ENCODE measurements around the gene FAM234A.

FAM234A gene

GRCh38 chr16:283033-283805 is 48.6 kb downstream of the FAM234A start, which contains the start of gene PDIA2:
TSS of gene PDIA2 (plus strand) at chr16:283164. CDS start at chr16:283170, 6 bp downstream.
- DNase-seq, result no peak

GRCh38 chr16:284204-285120 is 49.8 kb downstream of the FAM234A start:
- no peak for DNase-seq

DNA sequence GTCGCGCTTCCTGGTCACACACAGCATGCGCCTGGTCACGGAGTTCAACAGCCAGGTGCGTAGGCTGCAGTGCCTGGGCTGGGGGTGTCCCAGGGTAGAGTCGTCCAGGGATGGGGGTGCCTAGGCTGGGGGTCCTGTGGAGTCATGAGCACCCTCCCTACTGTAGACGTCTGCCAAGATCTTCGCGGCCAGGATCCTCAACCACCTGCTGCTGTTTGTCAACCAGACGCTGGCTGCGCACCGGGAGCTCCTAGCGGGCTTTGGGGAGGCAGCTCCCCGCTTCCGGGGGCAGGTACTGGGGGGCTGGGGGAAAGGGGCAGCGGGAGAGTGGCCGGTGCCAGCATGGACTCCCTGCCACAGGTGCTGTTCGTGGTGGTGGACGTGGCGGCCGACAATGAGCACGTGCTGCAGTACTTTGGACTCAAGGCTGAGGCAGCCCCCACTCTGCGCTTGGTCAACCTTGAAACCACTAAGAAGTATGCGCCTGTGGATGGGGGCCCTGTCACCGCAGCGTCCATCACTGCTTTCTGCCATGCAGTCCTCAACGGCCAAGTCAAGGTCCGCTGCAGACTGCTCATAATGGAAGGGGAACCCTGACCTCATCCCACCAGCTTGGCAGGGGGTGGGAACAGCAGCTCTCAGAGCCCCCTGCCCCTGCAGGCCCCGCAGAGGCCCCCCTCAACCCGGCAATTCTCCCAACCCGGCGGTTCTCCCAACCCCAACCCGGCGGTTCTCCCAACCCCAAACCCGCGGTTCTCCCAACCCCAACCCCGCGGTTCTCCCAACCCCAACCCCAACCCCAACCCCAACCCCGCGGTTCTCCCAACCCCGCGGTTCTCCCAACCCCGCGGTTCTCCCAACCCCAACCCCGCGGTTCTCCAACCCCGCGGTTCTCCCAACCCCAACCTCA is 50.8 kb downstream of the FAM234A start:
- no peak for DNase-seq

DNA sequence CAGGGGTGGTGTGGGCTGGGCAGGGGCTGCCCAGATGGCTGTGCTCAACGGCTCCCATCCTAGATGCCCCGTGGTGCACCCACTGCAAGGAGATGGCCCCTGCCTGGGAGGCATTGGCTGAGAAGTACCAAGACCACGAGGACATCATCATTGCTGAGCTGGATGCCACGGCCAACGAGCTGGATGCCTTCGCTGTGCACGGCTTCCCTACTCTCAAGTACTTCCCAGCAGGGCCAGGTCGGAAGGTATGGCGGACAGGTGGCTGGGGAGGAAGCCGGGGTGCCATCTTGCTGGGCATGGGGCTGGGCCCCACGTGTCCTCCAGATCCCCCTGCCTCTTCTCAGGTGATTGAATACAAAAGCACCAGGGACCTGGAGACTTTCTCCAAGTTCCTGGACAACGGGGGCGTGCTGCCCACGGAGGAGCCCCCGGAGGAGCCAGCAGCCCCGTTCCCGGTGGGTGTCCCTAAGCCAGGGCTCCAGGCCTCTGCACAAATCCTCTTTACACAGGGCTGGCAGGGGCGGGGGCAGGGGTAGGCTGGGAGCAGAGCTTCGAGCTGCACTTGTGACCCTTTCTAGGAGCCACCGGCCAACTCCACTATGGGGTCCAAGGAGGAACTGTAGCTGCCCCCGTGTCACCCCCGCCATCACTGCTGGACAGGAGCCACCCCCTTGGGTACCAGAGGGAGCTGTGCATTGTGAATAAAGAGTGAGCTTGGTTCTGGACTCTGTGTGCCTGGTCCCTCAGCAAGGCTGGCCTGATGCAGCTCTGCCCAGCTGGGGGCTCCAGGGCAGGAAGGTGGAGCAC is 52.1 kb downstream of the FAM234A start:
- no peak for DNase-seq

DNA sequence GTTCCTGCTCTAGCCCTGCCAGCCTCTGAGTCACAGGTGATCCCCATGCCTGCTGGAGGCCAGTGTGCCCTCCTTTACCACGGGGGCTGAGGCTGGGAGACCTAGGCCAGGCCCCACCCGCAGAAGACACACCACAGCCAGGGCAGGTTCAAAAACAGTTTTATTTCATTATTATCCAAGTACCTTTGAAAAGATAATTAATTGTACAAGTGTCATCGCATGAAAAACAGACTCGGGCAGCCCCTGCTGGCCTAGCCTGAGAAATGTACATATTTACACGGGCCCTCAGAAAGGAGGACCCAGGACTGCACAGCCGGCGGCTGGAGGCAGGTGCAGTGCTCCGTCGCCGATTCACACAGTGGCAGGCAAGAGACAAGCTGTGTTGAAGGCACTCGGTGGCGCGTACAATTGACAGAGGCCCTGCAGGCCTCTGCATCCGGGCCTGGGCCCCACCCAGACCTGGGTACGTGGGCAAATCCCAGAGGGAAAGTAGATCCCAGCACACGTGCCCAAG is 52.7 kb downstream of the FAM234A start:
- DNase-seq, result peak; percentile 26

DNA sequence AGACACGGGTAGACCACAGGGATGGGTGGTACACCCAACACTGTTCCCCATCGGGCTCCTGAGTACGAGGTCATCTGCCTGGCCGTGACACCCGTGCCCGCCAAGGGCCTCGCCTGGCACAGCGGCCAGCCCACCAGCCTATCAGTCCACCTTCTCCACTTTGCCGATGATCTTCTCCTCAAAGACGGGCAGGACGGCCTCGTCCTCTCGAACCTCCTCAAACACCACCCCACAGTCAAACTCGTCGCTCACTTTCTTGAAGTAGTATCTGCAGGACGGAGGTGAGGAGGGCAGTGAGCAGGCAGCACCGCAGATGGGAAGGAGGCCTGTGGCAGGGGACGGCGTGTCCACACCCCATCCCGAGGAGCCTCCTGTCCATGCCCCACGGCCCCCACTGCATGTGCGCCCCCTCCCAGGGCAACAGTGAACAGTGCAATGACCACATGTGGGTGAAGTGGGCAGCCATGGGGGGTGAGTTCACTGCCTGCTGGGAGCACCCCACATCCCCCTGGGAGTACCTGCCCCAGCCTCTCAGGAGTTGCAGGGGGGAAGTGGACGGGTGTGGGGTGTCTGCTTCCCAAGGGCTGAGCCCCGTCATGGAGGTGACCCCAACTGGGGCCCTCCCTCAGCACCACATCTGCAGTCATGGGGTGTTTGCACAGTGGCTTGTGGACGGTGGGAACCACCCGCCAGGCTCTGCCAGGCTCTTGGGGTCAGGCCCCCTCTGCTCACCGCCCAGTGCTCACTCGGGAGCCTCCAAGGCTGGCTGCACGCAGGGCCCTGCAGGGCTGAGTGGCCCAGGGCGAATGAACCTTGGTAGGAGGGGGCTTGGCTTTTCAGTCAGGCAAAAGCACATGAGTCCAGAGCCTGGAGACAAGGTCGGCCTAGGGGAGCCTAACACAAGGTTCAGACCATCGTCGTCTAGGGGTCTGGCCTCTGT is 53.6 kb downstream of the FAM234A start:
- no peak for DNase-seq

GRCh38 chr16:289395-289997 is 54.9 kb downstream of the FAM234A start:
- DNase-seq, result no peak

DNA sequence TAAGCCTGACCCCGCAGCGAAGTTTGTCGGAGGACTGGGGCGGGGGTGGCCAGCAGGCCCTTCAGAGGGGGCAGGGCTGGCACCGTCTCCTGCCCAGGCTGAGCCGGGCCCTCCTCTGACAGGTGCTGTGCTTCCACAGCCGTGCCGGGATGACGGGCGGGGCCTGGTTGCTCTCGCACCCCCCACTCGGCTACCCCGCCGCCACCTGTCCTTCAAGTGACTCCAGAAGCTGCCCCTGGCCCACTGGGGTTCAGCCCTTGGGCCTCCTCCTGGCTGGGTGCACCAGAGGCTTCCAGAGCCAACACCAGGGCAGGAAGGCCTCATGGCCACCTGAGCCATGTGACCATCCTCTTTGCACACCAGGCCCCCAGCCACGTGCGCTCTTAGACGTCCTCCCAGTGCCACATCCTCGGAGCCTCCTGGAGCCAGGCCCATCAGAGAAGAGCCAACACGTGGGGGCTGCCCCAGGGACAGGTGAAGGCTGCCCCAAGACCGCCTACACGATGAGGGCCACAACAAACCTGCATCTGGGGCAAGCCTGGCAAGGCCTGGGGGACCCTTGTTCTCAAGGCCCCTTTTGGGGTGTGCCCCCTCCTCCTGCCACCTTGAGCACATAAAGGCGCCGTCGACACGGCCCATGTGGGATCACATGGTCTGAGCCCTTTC is 55.5 kb downstream of the FAM234A start:
- DNase-seq, result no peak

DNA sequence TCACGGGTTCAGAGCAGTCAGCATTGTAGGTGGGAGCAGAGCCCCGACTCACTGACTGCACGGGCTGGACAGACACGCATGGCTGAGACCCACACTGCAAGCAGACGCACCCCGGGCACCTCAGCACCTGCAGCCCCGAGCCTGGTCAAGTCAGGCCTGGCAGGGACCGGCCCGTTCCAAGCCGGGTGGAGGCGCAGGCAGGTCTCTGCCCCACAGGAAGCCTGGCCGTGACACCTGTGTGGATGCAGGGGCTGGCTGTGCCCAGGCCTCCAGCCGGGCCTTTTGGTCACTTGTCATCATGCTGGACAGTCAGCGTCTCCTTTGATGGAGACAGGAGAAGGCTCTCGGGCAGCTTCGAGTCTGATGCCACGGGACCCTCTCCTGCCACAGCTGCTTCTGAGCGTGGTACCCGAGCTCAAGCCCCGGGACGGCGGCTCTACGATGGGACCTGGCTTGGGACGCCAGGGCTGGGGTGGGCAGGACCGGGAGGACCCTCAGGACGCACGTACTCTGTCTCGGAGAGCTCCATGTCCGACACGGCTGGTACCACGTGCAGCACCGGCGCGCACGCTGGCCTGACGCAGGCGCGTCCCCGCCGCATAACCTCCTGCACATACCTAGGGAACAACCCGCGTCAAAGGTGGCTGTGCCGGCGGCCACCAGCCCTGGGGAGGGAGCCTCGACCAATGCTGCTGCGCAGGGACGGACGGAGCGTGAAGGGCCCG is 56.2 kb downstream of the FAM234A start:
- DNase-seq, result no peak

GRCh38 chr16:291539-291938 is 56.9 kb downstream of the FAM234A start:
- no peak for DNase-seq

- DNase-seq, result no peak
Observed at GRCh38 chr16:293043-293775, 58.6 kb downstream of the FAM234A start.

GRCh38 chr16:296276-296675 is 61.7 kb downstream of the FAM234A start:
- DNase-seq, result no peak

DNA sequence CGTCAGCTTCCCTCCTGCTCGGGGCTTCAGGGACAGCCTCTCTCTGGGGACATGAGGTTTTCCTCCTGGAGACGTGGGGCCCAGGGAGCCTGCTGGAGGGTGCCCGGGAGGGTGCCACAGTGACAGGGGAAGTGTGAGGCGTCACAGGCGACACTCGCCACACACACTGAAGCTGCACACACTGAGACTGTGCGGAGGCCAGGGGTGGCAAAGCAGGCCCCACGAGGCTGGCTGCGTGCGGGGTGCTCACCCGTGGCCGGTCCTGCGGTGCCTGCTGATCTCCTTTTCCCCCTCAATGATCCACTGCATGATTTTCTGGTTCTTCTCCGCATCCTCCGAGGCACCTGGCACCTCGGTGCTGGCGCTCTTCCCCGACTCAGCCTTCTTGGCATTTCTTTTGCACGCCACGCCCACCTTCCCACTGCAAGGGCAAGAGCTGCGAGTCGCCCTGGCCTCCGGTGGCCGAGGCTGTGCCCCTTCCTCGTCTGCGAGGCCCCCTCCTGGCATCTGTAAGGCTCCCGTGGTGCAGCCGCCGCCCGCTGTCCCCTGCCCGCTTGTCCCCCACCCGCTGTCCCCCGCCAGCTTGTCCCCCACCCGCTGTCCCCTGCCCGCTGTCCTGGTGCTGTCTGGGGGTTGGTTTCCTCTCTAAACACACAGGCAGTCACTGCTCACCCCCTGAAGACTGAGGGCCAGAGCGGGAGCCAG is 62.3 kb downstream of the FAM234A start:
- DNase-seq, result no peak

DNA sequence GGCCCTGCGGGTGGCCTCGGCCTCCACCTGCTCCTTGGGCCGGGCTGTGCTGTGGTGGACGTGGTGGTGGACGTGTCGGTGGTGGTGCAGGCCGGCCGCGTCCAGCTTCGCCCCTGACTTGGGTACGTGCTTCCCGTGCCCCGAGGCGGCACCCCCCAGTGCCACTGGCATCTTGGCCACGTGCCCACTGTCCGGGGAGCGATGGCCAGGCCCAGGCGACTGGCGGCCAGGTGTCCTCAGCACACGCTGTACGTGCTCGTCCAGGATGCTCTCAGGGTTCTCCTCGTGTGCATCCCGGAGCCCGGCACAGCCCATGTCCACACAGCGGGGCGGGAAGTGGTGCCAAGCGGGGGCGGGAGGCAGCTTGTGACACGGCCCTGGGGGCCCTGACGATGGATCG is 63.2 kb downstream of the FAM234A start:
- DNase-seq, result no peak

DNA sequence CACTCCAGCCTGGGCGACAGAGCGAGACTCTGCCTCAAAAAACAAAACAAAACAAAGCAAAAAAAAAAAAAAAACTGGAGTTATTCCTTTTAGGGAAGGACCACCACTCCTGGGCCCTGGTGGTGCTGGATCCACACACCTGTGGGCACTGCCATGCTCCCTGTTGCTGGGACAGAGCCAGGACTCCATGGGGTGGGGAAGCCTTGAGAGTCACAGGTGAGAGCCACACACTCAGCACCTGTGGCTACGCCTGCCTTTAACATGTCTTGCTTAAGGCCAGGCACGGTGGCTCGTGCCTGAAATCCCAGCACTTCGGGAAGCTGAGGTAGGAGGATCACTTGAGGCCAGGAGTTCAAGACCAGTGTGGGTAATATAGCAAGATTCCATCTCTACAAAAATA is 66.6 kb downstream of the FAM234A start:
- no peak for DNase-seq

DNA sequence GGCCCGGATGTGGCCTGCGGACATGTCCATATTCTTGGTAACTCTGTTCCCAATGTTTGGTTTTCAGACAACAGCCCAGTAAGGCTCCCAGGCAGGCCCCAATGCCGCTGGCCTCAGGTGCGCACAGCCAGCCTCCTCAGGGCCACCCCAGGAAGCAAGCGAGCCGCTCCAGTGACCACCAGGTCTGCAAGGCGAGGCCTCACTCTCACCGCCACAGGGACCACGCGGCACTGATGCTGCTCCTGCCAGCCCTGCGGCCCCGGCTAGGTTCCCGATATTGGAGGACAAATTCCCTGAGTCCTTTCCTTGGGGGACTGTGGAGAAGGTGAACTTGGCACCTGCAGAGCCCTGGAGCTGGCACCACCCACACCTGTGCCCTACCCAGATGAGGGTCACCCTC is 67.3 kb downstream of the FAM234A start:
- DNase-seq, result no peak

DNA sequence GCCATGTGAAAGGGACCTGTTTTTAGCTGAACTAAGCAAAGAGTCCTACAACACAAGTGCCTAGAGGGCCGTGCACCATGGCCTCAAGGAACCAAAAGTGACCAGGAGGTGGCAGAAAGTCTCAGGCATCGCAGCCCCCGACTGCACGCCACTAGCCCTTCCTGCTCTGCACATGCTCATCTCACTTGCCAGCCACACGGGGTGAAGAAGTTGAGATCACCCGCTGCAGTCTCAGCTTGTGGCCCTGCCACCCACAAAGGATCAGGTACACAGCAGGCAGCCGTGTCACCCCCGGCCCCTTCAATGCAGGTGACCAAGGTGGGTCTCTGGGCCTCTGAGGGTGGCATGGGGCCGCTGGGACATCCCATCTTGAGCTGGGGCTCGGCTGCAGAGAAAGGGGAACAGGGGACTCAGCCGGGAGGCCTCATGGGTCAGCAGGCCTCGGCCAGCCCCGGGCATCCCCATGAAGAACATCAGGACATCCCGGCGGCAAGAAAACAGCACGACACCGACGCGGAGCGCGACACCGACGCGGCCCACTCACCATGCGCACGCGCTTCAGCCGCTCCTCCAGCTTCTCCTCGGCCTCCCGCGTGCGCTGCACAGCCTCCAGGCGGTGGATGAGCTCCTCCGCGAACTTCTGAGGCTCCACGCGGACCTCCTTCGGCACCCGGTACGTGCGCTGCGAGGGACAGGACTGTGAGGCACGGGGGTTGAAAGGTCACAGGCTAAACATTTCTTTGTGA is 69.3 kb downstream of the FAM234A start:
- no peak for DNase-seq

Measured in NCI-H510A treated with DMSO at 0.1 percent for 48 hours (cell line).